B cell (primary cell): ENCODE data around the gene PAN2.

Source experiments
- EZH2 ChIP-seq: IDR thresholded peaks from 2 replicates; pipeline ENCODE4 v1.6.1; 2012; ENCODE audit warnings: borderline replicate concordance, low read depth, mild to moderate bottlenecking, moderate library complexity, low read length; ENCODE audit not compliant: insufficient read depth, poor library complexity, severe bottlenecking
- TF ChIP-seq, protein P1 (sequence below): fragments of 200-600 bp; IDR thresholded peaks from one replicate; pipeline ENCODE4 v1.8.0; 2022; ENCODE audit warnings: antibody characterized with exemption, mild to moderate bottlenecking

DNA sequence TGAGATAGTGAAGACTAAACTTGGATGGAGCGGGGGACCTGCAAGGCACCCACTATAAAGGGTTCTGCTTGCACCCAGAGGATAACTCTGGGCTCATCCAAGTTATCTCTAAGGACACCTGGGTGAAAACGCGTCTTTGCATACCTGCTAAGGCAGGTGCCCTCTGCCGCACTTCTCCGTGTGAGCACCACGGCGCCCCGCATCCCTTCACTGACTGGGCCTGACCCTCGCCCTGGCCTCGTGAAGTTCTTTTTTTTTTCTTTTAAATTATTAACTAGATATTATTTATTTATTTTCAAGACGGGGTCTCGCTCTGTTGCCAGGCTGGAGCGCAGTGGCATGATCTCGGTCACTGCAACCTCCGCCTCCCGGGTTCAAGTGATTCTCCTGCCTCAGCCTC is 48.8 kb upstream of the PAN2 start:
- TF ChIP-seq, protein P1, sequence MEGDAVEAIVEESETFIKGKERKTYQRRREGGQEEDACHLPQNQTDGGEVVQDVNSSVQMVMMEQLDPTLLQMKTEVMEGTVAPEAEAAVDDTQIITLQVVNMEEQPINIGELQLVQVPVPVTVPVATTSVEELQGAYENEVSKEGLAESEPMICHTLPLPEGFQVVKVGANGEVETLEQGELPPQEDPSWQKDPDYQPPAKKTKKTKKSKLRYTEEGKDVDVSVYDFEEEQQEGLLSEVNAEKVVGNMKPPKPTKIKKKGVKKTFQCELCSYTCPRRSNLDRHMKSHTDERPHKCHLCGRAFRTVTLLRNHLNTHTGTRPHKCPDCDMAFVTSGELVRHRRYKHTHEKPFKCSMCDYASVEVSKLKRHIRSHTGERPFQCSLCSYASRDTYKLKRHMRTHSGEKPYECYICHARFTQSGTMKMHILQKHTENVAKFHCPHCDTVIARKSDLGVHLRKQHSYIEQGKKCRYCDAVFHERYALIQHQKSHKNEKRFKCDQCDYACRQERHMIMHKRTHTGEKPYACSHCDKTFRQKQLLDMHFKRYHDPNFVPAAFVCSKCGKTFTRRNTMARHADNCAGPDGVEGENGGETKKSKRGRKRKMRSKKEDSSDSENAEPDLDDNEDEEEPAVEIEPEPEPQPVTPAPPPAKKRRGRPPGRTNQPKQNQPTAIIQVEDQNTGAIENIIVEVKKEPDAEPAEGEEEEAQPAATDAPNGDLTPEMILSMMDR, result no peak
- no peak for TF ChIP-seq EZH2
